HuH-7 (cell line): ENCODE measurements around the gene PLXDC2.
"Not testable (repeated sequence)": the region's sequence is repeated elsewhere in the genome, so short reads cannot be mapped to it uniquely, and the experiment has no call there.

Experiments
- DNase-seq: peaks from one replicate; pipeline ENCODE4 v3.0.0; 2011; ENCODE audit warnings: low spot score

PLXDC2 gene

DNA sequence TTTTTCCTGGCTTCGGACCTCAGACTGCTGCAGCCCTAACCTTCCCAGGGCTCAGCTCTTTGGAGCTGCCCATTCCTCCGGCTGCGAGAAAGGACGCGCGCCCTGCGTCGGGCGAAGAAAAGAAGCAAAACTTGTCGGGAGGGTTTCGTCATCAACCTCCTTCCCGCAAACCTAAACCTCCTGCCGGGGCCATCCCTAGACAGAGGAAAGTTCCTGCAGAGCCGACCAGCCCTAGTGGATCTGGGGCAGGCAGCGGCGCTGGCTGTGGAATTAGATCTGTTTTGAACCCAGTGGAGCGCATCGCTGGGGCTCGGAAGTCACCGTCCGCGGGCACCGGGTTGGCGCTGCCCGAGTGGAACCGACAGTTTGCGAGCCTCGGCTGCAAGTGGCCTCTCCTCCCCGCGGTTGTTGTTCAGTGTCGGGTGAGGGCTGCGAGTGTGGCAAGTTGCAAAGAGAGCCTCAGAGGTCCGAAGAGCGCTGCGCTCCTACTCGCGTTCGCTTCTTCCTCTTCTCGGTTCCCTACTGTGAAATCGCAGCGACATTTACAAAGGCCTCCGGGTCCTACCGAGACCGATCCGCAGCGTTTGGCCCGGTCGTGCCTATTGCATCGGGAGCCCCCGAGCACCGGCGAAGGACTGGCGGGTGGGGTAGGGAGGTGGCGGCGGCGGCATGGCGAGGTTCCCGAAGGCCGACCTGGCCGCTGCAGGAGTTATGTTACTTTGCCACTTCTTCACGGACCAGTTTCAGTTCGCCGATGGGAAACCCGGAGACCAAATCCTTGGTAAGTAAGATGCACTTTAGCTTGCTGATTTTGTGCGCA lies at the start of gene PLXDC2:
Gene PLXDC2 (plus strand): TSS at position 22 of the 820 bp plus-strand sequence.
- no peak for DNase-seq

GRCh38 chr10:19767876-19768275 lies 48.4 kb upstream of the PLXDC2 start:
- no peak for DNase-seq

- DNase-seq, result not testable (repeated sequence)
These were observed 46.4 kb upstream of the PLXDC2 start for GRCh38 chr10:19769826-19770225.

GRCh38 chr10:19772972-19773371 lies 43.3 kb upstream of the PLXDC2 start:
- DNase-seq, result no peak

GRCh38 chr10:19775296-19775695 lies 40.9 kb upstream of the PLXDC2 start:
- DNase-seq, result no peak

- no peak for DNase-seq
These were observed 38.4 kb upstream of the PLXDC2 start for GRCh38 chr10:19777806-19778205.

- DNase-seq, result no peak
These were observed 37.2 kb upstream of the PLXDC2 start for GRCh38 chr10:19778996-19779395.

DNA sequence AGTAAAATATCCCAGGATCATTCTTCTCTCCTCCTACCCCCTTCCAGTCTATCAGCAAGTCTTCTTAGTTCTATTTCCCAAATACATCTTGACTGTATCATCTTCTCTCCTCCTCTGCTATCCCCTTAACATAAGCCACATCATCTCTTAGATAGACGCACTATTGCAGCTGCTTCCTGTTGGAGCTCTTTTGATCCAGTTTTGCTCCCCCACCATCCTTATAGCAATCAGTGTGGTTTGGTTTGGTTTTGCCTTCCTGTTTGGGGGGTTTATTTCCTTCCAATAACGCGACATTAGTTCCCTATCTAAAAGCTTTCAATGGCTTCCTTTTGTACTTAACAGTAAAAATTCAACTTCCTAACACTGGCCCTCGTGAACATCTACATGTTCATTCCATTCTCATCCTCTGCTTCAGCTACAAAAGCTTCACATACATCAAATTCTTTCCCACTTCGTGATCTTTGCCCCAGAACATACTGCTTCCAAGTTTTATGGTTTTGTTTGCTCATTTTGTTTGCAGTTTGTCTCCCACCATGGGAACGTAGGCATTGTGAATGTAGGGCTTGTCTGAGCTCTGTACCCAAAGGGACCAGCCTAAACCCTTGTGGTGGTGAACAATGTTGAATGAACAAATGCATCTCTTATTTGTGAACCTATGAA lies 33.7 kb upstream of the PLXDC2 start:
- DNase-seq, result peak; percentile 43

- DNase-seq, result no peak
These were observed 32.5 kb upstream of the PLXDC2 start for GRCh38 chr10:19783721-19784120.

GRCh38 chr10:19785366-19785765 lies 30.9 kb upstream of the PLXDC2 start:
- no peak for DNase-seq

DNA sequence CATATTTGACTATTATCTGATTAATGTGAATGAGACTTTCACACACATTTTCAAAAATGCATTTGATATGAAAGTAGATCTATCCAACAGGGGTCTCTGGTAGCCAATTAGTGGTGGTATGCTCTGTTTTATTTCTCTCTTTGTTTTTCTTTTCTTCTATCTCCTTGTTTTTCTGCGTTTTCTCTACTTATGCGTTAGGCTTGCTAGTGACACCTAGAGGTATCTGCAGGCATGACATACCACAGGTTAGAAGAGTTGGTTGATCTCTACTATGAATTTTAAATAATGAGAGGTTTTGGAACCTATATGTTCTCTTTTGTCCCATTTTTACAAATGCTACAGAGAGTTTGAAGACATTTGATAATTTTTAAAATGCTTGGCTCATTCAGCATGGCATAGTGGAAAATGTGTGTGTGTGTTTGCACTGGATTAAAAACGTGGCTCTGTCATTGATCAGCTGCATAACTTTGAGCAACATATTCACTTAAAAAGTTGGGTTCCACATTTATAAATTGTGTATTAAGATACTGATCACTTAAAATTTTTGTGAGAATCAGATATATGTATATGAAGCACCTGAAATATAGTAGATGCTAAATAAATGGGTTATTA lies 28.1 kb upstream of the PLXDC2 start:
- no peak for DNase-seq

DNA sequence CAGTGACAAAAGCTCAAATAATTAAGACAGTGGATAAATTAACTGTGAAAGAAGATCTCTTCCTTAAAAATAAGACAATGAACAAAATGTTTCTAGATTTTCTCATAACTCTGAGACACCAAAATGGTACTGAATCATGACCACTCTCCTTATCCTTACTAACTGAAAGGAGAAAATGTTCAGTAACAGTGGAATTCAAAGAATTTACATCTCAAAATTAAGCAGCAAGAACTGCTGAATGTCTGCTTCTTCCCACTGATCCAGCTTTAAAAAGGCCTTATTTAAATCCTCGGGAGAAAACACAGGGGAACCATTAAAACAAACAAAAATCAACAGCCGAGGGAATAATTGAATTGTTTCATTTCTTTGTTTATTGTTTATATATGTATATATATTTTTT lies 27.3 kb upstream of the PLXDC2 start:
- no peak for DNase-seq

DNA sequence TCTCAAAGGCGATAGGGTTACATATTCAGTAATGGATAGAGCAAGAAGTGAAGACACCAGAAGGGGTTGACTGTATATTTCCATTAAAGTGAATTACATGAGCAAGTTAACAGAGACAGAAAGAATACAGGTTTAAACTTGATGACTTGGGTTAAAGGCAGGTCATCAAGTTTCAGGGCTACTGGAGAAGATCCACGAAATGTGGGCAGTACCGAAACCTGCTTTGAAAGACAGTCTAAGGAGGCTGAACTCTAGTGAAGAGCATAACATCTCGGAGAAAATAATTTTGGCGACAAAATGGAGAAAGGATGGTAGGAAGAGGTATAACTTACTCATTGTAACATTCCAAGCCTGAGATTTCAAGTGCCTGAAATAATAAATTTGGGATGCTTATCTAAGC lies 26.6 kb upstream of the PLXDC2 start:
- DNase-seq, result no peak

DNA sequence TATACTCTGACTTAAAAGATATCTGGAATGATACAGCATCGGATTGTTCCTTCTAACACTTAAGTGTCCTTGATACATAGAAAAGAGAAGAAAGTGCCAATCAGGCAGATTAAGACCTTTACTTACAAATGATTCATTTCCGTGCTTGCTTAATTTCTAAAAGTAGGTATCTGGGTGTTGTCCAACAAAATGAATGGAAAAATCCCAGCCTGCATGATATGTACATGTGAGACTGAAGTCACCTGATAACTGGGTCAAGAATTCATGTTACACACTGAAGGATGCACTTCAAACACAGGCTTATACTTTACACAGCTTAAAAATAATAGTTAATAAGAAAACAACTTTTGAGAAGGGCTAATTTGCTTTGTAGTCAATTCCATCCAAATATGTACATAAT lies 25.2 kb upstream of the PLXDC2 start:
- no peak for DNase-seq

DNA sequence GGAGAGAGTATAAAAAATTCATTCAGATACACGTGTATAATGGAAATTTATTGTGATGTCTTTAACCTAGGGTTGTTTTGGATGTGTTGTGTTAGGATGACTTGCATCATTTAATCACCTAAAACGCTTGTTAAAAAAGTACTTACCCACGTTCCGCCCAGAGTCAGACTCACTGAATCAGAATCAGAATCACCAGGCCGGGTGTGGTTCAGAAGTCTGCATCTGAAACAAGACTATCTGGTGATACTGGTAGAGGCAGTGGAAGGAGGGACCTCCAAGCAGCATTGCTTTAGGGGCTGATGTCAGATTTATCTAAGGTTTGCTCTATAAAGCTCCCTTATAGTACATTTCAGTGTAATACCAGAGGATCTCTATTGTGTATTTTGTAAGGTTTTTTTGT lies 20.5 kb upstream of the PLXDC2 start:
- no peak for DNase-seq

GRCh38 chr10:19800161-19800560 lies 16.1 kb upstream of the PLXDC2 start:
- DNase-seq, result no peak

GRCh38 chr10:19801369-19801768 lies 14.9 kb upstream of the PLXDC2 start:
- DNase-seq, result no peak

DNA sequence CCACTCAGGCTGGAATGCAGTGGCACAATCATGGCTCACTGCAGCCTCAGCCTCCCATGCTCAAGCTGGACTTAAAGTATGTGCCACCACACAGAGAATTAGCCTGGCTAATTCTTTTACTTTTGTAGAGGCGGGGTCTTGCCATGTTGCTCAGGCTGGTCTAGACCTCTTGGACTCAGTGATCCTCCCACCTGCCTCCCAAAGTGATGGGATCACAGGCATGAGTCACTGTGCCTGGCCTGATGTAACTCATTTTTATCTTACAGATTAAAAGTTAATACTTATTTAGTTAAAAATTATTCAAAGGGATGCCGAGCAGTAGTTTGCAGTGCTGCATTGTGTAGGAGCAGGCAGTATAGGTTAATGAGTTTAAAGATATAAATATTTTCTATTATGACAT lies 12.6 kb upstream of the PLXDC2 start:
- DNase-seq, result no peak

GRCh38 chr10:19809481-19809880 lies 6.8 kb upstream of the PLXDC2 start:
- DNase-seq, result no peak

GRCh38 chr10:19811540-19811939 lies 4.7 kb upstream of the PLXDC2 start:
- peak; percentile 39 for DNase-seq

GRCh38 chr10:19812976-19813375 lies 3.3 kb upstream of the PLXDC2 start:
- no peak for DNase-seq

DNA sequence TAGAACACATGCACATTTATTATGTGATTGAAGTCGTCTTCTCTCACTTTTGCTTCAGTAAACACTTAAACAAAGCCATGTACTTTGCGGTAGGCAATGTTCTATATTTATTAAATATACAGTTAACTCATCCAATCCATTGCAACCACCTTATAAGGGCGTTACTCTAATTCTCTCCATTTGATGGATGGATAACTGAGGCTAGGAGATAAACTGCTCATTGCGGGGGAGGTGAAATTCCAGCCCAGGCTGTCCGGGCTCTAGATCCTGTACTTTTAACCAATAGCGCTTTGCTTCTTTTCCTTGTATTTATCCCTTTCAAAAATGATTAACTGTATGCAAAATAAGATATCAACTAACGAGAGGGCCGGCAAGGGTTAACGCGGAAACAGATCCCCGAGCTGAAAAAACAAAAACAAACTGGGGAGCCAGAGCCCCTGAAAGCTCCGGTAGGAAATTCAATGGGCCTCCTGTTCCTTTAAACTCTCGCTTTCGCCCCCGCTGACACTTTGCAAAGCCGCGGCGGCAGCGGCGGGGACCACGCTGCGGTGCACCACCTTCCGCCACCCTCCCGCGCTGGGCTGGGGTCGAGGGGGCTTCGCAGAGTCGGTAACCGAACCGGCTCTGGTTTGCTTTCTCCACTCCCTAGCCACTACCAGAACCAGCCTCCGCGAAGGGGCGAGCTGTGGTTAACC lies 1.0 kb upstream of the PLXDC2 start:
- no peak for DNase-seq
